Measurements from ENCODE around the gene CACNA1G.

Gene CACNA1G

GRCh38 chr17:50570032-50570431 lies 9.5 kb downstream of the CACNA1G start:
- no peak for DNase-seq

GRCh38 chr17:50570528-50570927 lies 10.0 kb downstream of the CACNA1G start:
- DNase-seq = no peak

DNA sequence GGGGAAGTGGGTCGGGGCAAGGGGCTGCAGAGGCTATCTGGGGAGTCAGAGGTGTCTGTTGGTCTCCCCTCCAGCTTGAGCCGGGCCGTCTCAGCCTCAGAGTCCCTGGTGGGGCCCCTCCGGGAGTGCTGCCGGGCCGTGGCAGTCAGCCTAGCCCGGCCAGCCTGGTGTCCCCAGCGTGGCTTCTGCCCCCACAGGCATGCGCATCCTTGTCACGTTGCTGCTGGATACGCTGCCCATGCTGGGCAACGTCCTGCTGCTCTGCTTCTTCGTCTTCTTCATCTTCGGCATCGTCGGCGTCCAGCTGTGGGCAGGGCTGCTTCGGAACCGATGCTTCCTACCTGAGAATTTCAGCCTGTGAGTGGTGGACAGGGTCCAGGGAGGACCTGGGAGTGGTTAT lies 11.2 kb downstream of the CACNA1G start:
- DNase-seq = no peak

DNA sequence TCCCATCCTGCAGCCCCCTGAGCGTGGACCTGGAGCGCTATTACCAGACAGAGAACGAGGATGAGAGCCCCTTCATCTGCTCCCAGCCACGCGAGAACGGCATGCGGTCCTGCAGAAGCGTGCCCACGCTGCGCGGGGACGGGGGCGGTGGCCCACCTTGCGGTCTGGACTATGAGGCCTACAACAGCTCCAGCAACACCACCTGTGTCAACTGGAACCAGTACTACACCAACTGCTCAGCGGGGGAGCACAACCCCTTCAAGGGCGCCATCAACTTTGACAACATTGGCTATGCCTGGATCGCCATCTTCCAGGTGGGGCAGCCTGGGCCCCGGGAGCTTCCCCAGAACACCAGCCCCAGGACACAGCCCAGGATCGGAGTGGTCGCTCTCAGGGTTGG lies 12.0 kb downstream of the CACNA1G start:
- no peak for DNase-seq

DNA sequence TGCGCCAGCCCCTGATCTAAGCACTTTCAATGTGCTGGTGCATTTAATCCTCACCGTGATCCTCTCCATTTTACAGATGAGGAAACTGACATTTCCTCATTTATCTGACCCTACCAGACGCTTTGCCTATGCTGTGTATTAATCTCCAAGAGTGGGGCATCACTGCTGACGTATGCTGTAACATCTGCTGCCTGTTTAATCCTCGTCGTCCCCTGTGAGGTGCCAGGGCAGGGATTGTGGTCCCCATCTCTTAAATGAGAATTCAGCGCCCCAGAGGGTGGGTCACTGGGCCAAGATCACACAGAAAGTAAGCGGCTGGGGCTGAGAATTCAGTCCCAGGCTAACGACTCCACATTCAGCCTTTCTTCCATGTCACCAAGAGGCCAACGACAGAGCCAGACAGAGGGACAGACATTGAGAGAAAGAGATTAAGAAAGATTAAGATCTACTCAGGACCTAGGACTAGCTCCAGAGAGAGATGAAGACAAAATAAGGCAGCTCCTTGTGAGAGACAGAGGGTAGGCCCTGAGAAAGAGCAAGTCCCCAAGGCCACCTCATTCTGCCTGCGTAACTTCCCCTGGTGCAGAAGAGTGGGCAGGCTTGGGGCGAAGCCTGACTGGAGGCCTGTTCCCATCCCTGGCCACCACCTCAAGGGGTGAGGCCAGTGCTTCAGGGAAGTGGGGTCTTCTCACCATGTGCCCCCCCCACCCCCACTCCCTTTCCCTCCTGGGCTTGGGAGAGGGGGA lies 13.5 kb downstream of the CACNA1G start:
- DNase-seq = no peak

DNA sequence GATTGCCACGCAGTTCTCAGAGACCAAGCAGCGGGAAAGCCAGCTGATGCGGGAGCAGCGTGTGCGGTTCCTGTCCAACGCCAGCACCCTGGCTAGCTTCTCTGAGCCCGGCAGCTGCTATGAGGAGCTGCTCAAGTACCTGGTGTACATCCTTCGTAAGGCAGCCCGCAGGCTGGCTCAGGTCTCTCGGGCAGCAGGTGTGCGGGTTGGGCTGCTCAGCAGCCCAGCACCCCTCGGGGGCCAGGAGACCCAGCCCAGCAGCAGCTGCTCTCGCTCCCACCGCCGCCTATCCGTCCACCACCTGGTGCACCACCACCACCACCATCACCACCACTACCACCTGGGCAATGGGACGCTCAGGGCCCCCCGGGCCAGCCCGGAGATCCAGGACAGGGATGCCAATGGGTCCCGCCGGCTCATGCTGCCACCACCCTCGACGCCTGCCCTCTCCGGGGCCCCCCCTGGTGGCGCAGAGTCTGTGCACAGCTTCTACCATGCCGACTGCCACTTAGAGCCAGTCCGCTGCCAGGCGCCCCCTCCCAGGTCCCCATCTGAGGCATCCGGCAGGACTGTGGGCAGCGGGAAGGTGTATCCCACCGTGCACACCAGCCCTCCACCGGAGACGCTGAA lies 15.2 kb downstream of the CACNA1G start:
- peak; percentile 60 for DNase-seq

DNA sequence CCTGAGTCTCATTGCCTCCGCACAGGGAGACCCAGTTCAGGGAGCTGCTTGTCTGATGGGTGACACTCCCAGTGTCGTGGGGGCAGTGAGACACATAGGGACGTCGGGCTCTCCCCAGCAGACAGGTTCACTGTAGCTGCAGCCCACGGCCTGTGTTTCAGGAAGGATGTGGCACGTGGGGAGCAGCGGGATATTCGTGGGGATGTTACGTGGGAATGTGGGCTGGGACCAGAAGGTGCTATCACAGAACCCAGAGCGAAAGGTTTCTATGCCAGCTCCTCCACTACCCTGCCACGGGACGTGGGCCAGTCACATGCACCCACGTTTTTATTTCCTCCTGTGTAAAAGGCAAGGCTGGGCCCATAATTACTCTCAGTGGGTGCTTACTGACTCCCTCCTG lies 16.3 kb downstream of the CACNA1G start:
- no peak for DNase-seq

DNA sequence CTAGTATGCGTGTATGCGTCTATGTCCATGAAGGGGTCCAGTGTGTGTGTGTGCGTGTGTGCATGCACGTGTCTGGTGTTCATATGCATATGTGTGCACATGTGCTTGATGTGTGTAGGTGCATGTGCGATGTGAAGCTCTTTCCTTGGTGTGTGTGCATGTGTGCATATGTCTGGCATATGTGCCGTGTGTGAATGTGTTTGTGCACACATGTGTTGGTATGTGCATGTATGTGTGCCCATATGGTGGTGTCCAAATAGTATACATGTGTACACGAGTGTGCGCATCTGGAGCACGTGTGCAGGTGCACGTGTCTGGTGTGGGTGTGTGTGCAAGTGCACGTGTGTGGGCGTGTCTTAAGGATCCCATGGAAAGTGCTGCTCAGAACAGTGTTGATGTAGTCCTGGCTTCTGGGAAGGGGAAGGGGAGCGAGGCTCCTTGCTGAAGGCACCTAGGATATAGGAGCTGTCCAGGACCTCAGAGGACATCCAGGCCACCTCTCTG lies 17.0 kb downstream of the CACNA1G start:
- no peak for DNase-seq

DNA sequence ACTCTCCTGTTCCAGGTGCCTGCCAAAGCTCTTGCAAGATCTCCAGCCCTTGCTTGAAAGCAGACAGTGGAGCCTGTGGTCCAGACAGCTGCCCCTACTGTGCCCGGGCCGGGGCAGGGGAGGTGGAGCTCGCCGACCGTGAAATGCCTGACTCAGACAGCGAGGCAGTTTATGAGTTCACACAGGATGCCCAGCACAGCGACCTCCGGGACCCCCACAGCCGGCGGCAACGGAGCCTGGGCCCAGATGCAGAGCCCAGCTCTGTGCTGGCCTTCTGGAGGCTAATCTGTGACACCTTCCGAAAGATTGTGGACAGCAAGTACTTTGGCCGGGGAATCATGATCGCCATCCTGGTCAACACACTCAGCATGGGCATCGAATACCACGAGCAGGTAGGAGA lies 17.7 kb downstream of the CACNA1G start:
- DNase-seq = no peak

DNA sequence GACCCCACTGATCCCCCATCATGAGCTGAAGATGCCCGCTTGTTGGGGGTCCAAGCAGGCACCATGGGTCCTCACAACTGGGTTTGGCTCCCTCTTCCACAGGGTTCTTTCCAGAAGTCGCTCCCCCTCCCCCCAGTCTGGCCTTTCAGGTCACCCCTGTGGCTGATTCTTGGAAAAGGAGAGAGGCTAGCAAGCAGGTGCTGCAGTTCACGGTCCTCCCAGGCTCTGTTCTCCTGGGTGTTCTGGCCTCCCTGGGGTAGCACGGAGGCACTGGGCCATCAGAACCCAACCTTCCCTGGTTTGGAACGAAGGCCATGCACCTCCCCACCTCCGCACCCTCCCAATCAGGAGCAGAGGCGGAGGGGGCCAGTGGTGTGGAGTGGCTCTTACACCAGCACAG lies 18.9 kb downstream of the CACNA1G start:
- no peak for DNase-seq

DNA sequence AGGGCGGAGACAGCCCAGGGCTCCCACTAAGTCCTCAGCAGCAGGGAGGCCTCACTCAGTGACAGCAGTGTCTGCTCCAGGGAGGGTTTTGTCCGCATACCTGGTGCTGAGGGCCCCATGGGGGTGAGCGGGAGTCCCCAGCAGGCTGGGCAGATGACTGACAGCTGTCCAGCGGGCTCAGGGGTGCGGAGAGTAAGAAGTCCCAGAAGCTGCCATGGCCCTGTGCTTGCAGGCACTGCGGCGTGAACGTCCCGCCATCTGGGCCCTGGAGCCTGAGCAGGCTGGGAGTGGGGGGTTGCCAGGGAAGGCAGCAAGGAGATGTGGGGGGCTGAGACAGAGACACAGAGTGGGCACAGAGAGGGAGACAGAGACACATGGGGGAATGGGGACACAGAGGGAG lies 20.1 kb downstream of the CACNA1G start:
- no peak for DNase-seq

GRCh38 chr17:50581316-50581715 lies 20.8 kb downstream of the CACNA1G start:
- DNase-seq = no peak

DNA sequence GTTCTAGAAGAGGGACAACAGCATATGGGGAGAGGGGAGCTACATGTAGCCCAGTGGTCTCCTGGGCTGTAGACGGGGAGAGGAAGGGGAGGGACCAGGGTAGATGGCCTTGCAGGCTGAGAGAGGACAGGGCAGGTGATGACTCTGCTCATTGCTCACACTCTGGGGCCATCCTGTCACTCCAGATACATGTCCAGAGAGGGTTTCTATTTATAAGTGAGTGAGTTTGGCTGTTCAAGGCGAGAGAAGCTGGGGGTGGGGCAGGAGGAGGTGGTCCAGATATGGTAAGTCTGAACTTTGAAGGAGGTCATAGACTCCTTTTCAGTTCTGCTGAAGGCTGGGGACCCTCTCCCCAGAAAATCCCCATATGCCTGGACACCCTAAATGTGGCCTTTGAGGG lies 22.2 kb downstream of the CACNA1G start:
- DNase-seq = no peak

GRCh38 chr17:50583641-50584040 lies 23.1 kb downstream of the CACNA1G start:
- no peak for DNase-seq

GRCh38 chr17:50584116-50584515 lies 23.6 kb downstream of the CACNA1G start:
- DNase-seq = no peak

- no peak for DNase-seq
Measured at GRCh38 chr17:50584749-50585148, 24.2 kb downstream of the CACNA1G start.

DNA sequence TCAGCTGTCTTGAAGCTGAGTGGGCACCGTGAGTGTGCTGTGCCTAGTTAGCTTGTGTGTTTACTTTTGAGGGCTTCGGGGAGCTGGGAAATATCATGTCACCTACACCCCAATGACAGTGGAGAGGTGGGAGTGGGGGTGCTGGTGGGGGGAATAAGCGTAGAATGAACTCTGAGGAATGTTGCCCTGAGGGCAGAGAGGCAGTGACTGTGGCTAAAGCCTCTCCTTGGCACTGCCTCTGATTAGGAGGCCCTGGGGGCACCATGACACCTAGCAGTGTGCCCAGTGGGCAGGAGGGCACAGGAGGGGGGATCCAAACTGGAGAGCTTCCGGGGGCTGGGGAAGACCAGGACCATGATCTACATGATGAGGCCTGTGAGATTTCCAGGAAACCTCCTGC lies 24.8 kb downstream of the CACNA1G start:
- no peak for DNase-seq

GRCh38 chr17:50585891-50586290 lies 25.4 kb downstream of the CACNA1G start:
- no peak for DNase-seq

DNA sequence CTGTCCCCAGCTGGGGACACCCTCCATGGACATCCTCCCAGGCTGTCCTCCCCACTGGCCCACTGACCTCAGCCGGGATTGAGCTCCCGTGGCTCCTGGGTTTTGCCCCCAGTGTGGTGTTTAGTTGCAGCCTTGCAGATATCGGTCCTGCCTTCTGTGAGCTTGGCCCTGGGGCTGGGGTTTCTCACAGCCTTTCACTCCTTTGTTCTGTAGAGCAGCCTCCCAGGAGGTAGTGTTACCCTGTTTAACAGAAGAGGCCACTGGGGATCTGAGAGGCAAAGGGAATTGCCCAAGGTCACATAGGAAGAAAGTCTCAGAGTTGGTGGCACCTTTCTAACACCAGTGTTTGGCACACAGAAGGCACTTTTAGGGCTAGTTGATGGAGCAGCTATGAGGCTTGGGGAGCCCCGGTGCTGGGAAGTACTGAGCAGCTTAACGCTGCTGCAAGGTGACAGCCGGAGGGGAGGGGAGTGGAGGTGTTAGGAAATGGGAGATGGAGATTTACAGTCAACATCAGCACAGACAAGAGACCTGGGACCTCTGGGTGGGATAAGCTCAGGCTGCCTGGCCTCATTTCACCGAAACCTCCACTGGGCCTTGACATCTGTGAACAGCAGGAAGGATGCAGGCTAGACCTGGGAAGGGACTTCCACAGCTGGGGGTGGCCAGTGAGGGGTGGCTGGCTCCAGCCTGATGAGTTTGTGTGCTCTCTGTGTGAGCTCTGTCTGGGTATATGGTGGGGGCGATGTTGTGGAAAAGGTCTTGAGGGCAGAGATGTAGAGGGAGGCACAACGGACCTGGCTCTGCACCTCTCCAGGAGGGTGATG lies 26.1 kb downstream of the CACNA1G start:
- no peak for DNase-seq

DNA sequence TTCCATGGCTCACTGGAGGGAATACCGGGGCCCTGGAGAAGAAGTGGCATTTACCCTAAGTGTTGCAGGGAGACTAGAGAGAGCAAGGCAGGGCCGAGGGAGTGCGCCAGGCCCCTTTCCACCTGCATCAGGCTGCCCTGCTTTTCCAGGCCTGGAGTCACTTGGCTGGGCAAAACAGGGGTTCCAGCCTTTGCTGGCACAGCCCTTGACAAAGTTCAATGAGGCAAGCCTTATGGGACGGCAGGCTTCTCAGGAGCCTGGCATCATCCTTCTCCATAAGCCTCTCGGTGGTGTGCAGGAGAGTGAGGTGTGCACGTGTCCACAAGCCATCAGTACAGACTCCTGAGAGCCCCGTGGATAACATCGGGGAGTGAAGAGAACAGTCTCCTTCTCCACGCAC lies 27.1 kb downstream of the CACNA1G start:
- DNase-seq = no peak

DNA sequence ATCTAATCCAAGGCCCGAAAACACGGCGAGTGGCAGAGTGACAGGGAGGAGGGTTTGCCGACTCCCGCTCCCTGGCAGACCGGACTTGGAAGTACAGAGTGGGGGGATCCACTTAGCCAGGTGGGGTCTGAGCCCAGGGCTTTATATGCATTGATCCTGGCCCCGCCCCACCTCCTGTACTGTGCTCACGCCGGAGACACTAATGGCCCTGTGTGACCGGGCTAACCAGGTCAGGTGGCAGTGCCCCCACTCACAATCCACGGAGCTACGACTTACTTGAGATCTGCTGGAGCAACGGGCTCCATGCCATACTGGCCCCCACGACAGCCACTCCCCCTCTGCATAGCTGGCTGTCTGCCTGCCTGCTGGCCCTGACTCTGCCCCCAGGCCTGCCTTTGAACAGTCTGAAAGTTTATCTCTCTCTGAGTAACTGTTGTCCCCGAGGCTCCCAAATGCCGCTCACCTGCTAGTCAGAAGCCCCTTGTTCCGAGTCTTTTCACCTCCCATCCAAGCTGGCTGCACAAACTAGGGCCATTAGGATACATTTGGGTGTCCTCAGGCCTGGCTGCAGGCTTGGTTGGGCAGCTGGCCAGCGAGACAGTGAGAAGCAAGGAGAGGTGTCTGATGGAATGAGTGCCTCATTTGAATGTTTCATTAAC lies 28.0 kb downstream of the CACNA1G start:
- DNase-seq = no peak

DNA sequence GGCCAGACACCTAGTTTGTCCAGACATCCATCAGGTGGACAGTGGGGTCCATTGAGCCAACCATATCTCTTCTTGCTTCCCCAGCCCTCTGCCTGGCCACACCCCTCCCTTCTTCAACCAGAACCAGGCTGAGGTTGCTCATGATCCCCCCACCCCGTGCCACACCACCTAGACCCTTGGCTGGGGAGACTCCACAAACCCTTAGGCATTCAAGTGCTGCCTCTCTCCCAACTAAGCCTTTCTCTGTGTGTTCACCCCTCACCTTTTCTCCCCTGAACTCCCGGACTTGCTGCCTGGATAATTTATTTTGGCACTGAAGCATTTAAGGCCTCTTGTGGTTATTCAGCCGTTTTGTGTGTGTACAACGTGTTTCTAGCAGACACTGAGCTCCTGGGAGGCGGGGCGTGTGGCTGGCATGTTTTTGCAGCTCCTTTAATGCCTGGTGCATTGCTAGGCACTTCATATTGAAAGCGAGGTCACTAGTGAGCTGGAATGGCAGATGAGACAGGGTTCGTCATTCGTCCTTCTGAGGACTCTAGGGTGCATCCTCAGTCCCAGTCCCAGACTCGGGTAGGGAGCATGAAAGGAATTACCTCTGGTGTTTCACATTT lies 28.7 kb downstream of the CACNA1G start:
- DNase-seq = no peak

All from activated CD8-positive, alpha-beta memory T cell treated with anti-CD3 and anti-CD28 coated beads, Interleukin-2, amount 50 U/mL, for 48 hours (primary cell).